HUES64 (cell line): Measurements from ENCODE around the gene BRMS1.
A peak's percentile ranks its signal among the peaks of the same experiment; 100 is the strongest.
"Not testable (repeated sequence)": the region's sequence is repeated elsewhere in the genome, so short reads cannot be mapped to it uniquely, and the experiment has no call there.

Source experiments
- H3K27ac ChIP-seq: 2 replicates; pipeline ENCODE4 v1.7.0; 2013; ENCODE audit warnings: low read depth, low read length, inconsistent platforms
- H3K27me3 ChIP-seq: 2 replicates; pipeline ENCODE4 v1.6.1; 2013; ENCODE audit warnings: mild to moderate bottlenecking, low read length; ENCODE audit not compliant: insufficient read depth
- H3K36me3 ChIP-seq: 2 replicates; pipeline ENCODE4 v1.6.1; 2013; ENCODE audit warnings: mild to moderate bottlenecking, low read length; ENCODE audit not compliant: insufficient read depth
- H3K4me1 ChIP-seq: 2 replicates; pipeline ENCODE4 v1.6.1; 2013; ENCODE audit warnings: mild to moderate bottlenecking, low read length, moderate library complexity; ENCODE audit not compliant: insufficient read depth
- H3K4me3 ChIP-seq: 2 replicates; pipeline ENCODE4 v1.5.1; 2013; ENCODE audit warnings: mild to moderate bottlenecking, low read length, moderate library complexity
- H3K9ac ChIP-seq: 2 replicates; pipeline ENCODE4 v1.6.1; 2013; ENCODE audit warnings: mild to moderate bottlenecking, low read depth, low read length
- H3K9me3 ChIP-seq: 2 replicates; pipeline ENCODE4 v1.6.1; 2013; ENCODE audit warnings: low read depth, low read length; ENCODE audit not compliant: insufficient read depth
- WGBS: fragments of 150-250, 120-280 bp; methylation state at CpG from one replicate; pipeline ENCODE4 v1.1.7; 2013; ENCODE audit warnings: missing lambda C conversion rate; 5-methylcytosine and 5-hydroxymethylcytosine counted together

Gene BRMS1

DNA sequence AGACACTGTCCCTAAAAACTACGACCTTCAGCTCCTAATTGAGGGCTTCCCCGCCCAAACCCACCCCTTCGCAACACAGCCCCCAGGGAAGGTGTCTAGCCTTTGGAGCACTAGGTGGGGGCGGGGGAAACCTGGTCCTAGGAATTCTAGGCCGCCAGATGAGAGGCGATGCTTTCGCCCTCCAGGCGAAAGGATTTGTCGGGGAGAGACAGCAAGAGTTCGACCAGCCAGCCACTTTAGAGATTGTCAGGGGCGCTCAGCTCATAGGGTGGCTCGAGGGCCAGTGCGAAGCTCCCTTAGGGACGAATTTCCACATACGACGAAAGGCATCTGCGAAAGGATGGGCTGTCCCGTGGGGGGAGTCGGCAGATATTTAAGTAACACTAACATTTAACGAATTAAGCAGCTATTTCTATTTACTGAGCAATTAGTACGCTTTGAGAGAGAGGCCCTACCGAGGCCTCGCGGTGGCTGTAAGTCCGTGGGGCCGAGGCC lies 33.4 kb downstream of the BRMS1 start:
- Histone ChIP-seq H3K4me3 (peak overlapping the region; percentile 65), H3K9ac (peak overlapping the region; percentile 50)

GRCh38 chr11:66310803-66311440 lies 34.0 kb downstream of the BRMS1 start:
- not testable (repeated sequence) for H3K27ac ChIP-seq, H3K27me3 ChIP-seq, H3K9me3 ChIP-seq, H3K4me3 ChIP-seq, H3K36me3 ChIP-seq, H3K9ac ChIP-seq
- 87% methylated on average over 18 of the region's 18 CpGs for WGBS
- H3K4me1 ChIP-seq = peaks cover 12% of the 10 kb centered on the region

More for the DNA sequence above, 33.4 kb downstream of the BRMS1 start:
- WGBS = 17% methylated on average over 24 of the region's 26 CpGs
- Histone ChIP-seq H3K27ac (peak overlapping the region; percentile 54; the same call in 1 of the 2 replicates), H3K4me1 (peaks cover 12% of the 10 kb centered on the region), H3K27me3 (no peaks in the 10 kb centered on the region), H3K9me3 (no peaks in the 10 kb centered on the region), H3K36me3 (no peaks in the 10 kb centered on the region)

DNA sequence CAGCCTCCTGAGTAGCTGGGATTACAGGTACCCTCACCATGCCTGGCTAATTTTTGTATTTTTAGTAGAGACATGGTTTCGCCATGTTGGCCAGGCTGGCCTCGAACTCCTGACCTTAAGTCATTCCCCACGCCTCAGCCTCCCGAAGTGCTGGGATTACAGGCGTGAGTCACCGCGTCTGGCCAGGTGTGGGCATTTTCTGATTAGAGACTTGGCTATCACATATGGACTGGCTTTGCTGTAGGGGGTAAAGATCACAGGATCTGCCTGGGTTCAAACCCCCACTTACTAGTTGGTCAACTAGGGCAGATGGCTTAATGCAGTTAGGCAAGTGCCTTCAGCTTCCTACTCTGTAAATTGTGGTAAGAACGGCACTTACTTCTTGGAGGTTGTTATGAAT lies 34.6 kb downstream of the BRMS1 start:
- Histone ChIP-seq H3K4me1 (peaks cover 12% of the 10 kb centered on the region), H3K27me3 (no peaks in the 10 kb centered on the region)
- 97% methylated on average over 8 of the region's 8 CpGs for WGBS

DNA sequence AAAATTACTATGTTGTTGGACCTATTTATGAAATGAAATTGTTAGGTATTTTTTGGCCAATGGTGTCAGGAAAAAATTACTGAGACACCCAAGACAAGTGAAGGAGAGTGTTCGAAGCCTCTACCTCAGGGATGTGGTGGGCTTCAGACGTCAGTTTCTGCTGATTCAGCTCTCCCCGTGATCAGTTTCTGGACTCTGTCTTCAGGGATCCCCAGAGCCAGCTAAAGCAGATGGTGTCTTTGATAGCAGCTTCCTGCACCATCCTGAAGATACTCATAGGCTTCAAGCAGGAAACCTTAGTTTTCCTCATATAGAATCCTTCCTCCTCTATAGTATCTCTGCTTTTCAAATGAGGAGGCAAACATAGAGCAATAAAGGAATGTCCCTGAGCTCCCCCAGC lies 35.4 kb downstream of the BRMS1 start:
- H3K9ac ChIP-seq = no peak overlapping the region
- no peaks in the 10 kb centered on the region for H3K27me3 ChIP-seq
- no peaks in the 10 kb centered on the region for H3K36me3 ChIP-seq
- no peak overlapping the region for H3K27ac ChIP-seq
- H3K4me1 ChIP-seq = peaks cover 12% of the 10 kb centered on the region
- 92% methylated on average over 3 of the region's 3 CpGs for WGBS
- no peak overlapping the region for H3K4me3 ChIP-seq
- H3K9me3 ChIP-seq = no peaks in the 10 kb centered on the region

More for the DNA sequence above, 34.6 kb downstream of the BRMS1 start:
- H3K27ac ChIP-seq = no peak overlapping the region
- H3K36me3 ChIP-seq = no peaks in the 10 kb centered on the region
- no peak overlapping the region for H3K4me3 ChIP-seq
- H3K9ac ChIP-seq = no peak overlapping the region
- H3K9me3 ChIP-seq = no peaks in the 10 kb centered on the region

GRCh38 chr11:66302656-66303055 lies 42.2 kb downstream of the BRMS1 start:
- no peaks in the 10 kb centered on the region for H3K36me3 ChIP-seq
- H3K9me3 ChIP-seq = no peaks in the 10 kb centered on the region
- no peak overlapping the region for H3K27ac ChIP-seq
- no peak overlapping the region for H3K9ac ChIP-seq
- no peaks in the 10 kb centered on the region for H3K27me3 ChIP-seq
- peaks cover under 1% of the 10 kb centered on the region; the same call in 1 of the 2 replicates for H3K4me1 ChIP-seq
- WGBS = 89% methylated on average over 12 of the region's 12 CpGs
- H3K4me3 ChIP-seq = no peak overlapping the region

- WGBS = 95% methylated on average over 3 of the region's 3 CpGs
- Histone ChIP-seq H3K36me3 (no peaks in the 10 kb centered on the region), H3K27me3 (no peaks in the 10 kb centered on the region), H3K4me3 (no peak overlapping the region), H3K27ac (no peak overlapping the region), H3K9ac (no peak overlapping the region), H3K4me1 (peaks cover 4% of the 10 kb centered on the region; the same call in 1 of the 2 replicates), H3K9me3 (no peaks in the 10 kb centered on the region)
These were observed 45.7 kb downstream of the BRMS1 start for GRCh38 chr11:66299186-66299585.

- H3K9ac ChIP-seq = no peak overlapping the region
- no peaks in the 10 kb centered on the region for H3K9me3 ChIP-seq
- no peak overlapping the region for H3K4me3 ChIP-seq
- H3K4me1 ChIP-seq = peaks cover 4% of the 10 kb centered on the region; the same call in 1 of the 2 replicates
- WGBS = 49% methylated on average over 8 of the region's 8 CpGs
- H3K36me3 ChIP-seq = no peaks in the 10 kb centered on the region
- peak overlapping the region; percentile 40; the same call in 1 of the 2 replicates for H3K27ac ChIP-seq
- peaks cover 8% of the 10 kb centered on the region for H3K27me3 ChIP-seq
These were observed 47.3 kb downstream of the BRMS1 start for GRCh38 chr11:66297610-66298009.

GRCh38 chr11:66294626-66295620 lies 50.0 kb downstream of the BRMS1 start:
- peaks cover 34% of the 10 kb centered on the region for H3K27me3 ChIP-seq
- no peak overlapping the region for H3K27ac ChIP-seq
- no peak overlapping the region for H3K4me3 ChIP-seq
- peaks cover 8% of the 10 kb centered on the region; the same call in 1 of the 2 replicates for H3K4me1 ChIP-seq
- no peaks in the 10 kb centered on the region for H3K9me3 ChIP-seq
- 96% methylated on average over 123 of the region's 123 CpGs for WGBS
- H3K9ac ChIP-seq = no peak overlapping the region
- H3K36me3 ChIP-seq = no peaks in the 10 kb centered on the region

- peaks cover 8% of the 10 kb centered on the region; the same call in 1 of the 2 replicates for H3K4me1 ChIP-seq
- WGBS = 91% methylated on average over 30 of the region's 30 CpGs
- no peaks in the 10 kb centered on the region for H3K36me3 ChIP-seq
- H3K9me3 ChIP-seq = no peaks in the 10 kb centered on the region
- H3K9ac ChIP-seq = no peak overlapping the region
- H3K27ac ChIP-seq = no peak overlapping the region
- peaks cover 37% of the 10 kb centered on the region for H3K27me3 ChIP-seq
- no peak overlapping the region for H3K4me3 ChIP-seq
These were observed 50.9 kb downstream of the BRMS1 start for GRCh38 chr11:66293777-66294625.

GRCh38 chr11:66293352-66293751 lies 51.6 kb downstream of the BRMS1 start:
- 77% methylated on average over 3 of the region's 4 CpGs for WGBS
- Histone ChIP-seq H3K9me3 (no peaks in the 10 kb centered on the region), H3K27ac (no peak overlapping the region), H3K4me1 (peaks cover 8% of the 10 kb centered on the region; the same call in 1 of the 2 replicates), H3K4me3 (no peak overlapping the region), H3K36me3 (no peaks in the 10 kb centered on the region), H3K9ac (no peak overlapping the region), H3K27me3 (peaks cover 37% of the 10 kb centered on the region)
